ENCODE measurements around the gene RNF207.
A peak's percentile ranks its signal among the peaks of the same experiment; 100 is the strongest.

Gene RNF207

GRCh38 chr1:6174621-6175410 lies 31.1 kb upstream of the RNF207 start:
- DNase-seq: no peak

GRCh38 chr1:6175411-6175828 lies 30.5 kb upstream of the RNF207 start:
- no peak for DNase-seq

GRCh38 chr1:6176779-6177178 lies 29.1 kb upstream of the RNF207 start:
- DNase-seq: no peak

GRCh38 chr1:6177681-6178380 lies 28.1 kb upstream of the RNF207 start:
- DNase-seq: no peak

GRCh38 chr1:6178751-6179563 lies 27.0 kb upstream of the RNF207 start:
- no peak for DNase-seq

- no peak for DNase-seq
Observed at GRCh38 chr1:6179564-6180175, 26.2 kb upstream of the RNF207 start.

GRCh38 chr1:6180268-6180706 lies 25.6 kb upstream of the RNF207 start, which contains the start of gene CHD5:
Gene CHD5, minus strand, starts transcription at chr1:6180321. Its CDS starts 298 bp downstream, at chr1:6180023.
- DNase-seq: no peak

GRCh38 chr1:6180707-6181311 lies 25.1 kb upstream of the RNF207 start:
- DNase-seq: no peak

- DNase-seq: no peak
Observed at GRCh38 chr1:6181347-6181770, 24.6 kb upstream of the RNF207 start.

GRCh38 chr1:6183520-6183989 lies 22.4 kb upstream of the RNF207 start:
- DNase-seq: no peak

- no peak for DNase-seq
Observed at GRCh38 chr1:6184083-6184783, 21.7 kb upstream of the RNF207 start.

GRCh38 chr1:6185151-6185550 lies 20.8 kb upstream of the RNF207 start:
- DNase-seq: no peak

GRCh38 chr1:6185635-6186382 lies 20.1 kb upstream of the RNF207 start:
- peak; percentile 53 for DNase-seq

- no peak for DNase-seq
Observed at GRCh38 chr1:6188466-6188865, 17.5 kb upstream of the RNF207 start.

GRCh38 chr1:6191968-6192367 lies 14.0 kb upstream of the RNF207 start:
- DNase-seq: no peak

- DNase-seq: no peak
Observed at GRCh38 chr1:6197746-6198427, 8.0 kb upstream of the RNF207 start.

GRCh38 chr1:6198646-6199297 lies 7.1 kb upstream of the RNF207 start:
- DNase-seq: no peak

GRCh38 chr1:6199298-6200187 lies 6.4 kb upstream of the RNF207 start, which contains the start of gene RPL22:
Gene RPL22, minus strand, starts transcription at chr1:6199595. Its CDS starts 22 bp downstream, at chr1:6199573.
- peak; percentile 99 for DNase-seq

Measured in activated CD4-positive, alpha-beta T cell treated with anti-CD3 and anti-CD28 coated beads, Interleukin-2, Interleukin-6, amounts not matched to agents 100 ng/mL and 50 ng/mL, durations not matched to agents 16 hours and 8 hours (primary cell).